Astrocyte (in vitro differentiated cells and primary cell): ENCODE data around the gene RGS9. TPM values are rescaled to one million over a fixed set of nuclear protein-coding genes. Genes with fewer than 3 reads are reported as not detected.

Source experiments
- DNase-seq: peaks from one replicate; pipeline ENCODE4 v3.0.0-alpha.2; 2010; ENCODE audit warnings: low read depth
- FAIRE-seq: peaks from 2 replicates; lab custom pipeline; 2011; peaks lifted over from hg19 to GRCh38; lab: Jason Lieb, UNC
- H2AFZ ChIP-seq: 2 replicates; pipeline ENCODE4 v1.6.0; 2012; ENCODE audit warnings: low read depth, low read length, inconsistent platforms
- H3K27ac ChIP-seq: 2 replicates; pipeline ENCODE4 v1.5.1; 2011; ENCODE audit warnings: low read depth, low read length, inconsistent platforms
- H3K27me3 ChIP-seq: 2 replicates; pipeline ENCODE4 v1.6.0; 2011; ENCODE audit warnings: low read length, inconsistent platforms; ENCODE audit not compliant: insufficient read depth
- H3K36me3 ChIP-seq: 2 replicates; pipeline ENCODE4 v1.5.1; 2011; ENCODE audit warnings: low read length, inconsistent platforms; ENCODE audit not compliant: insufficient read depth
- H3K4me1 ChIP-seq: 2 replicates; pipeline ENCODE4 v1.5.1; 2011; ENCODE audit warnings: low read length, inconsistent platforms; ENCODE audit not compliant: insufficient read depth
- H3K4me2 ChIP-seq: 2 replicates; pipeline ENCODE4 v1.6.0; 2012; ENCODE audit warnings: low read length, inconsistent platforms
- H3K4me3 ChIP-seq: 2 replicates; pipeline ENCODE4 v1.5.1; 2011; ENCODE audit warnings: low read depth, mild to moderate bottlenecking, low read length, inconsistent platforms; ENCODE audit not compliant: insufficient read depth
- H3K79me2 ChIP-seq: 2 replicates; pipeline ENCODE4 v1.6.0; 2012; ENCODE audit warnings: mild to moderate bottlenecking, low read length, inconsistent platforms; ENCODE audit not compliant: insufficient read depth
- H3K9ac ChIP-seq: 2 replicates; pipeline ENCODE4 v1.6.0; 2012; ENCODE audit warnings: mild to moderate bottlenecking, low read length, inconsistent platforms
- H3K9me3 ChIP-seq: 2 replicates; pipeline ENCODE4 v1.5.1; 2012; ENCODE audit warnings: low read depth, mild to moderate bottlenecking, low read length, inconsistent platforms; ENCODE audit not compliant: insufficient read depth
- H4K20me1 ChIP-seq: 2 replicates; pipeline ENCODE4 v1.6.0; 2012; ENCODE audit warnings: low read length, inconsistent platforms; ENCODE audit not compliant: insufficient read depth
- H3K27ac Mint-ChIP-seq: one replicate; pipeline ENCODE4 v1.8.0; 2021; ENCODE audit warnings: mild to moderate bottlenecking, mixed read lengths; ENCODE audit not compliant: unreplicated experiment
- H3K27me3 Mint-ChIP-seq: one replicate; pipeline ENCODE4 v1.8.0; 2021; ENCODE audit warnings: low read depth, mixed read lengths; ENCODE audit not compliant: unreplicated experiment
- H3K36me3 Mint-ChIP-seq: one replicate; pipeline ENCODE4 v1.8.0; 2021; ENCODE audit warnings: low read depth, mixed read lengths; ENCODE audit not compliant: unreplicated experiment
- H3K4me1 Mint-ChIP-seq: one replicate; pipeline ENCODE4 v1.8.0; 2021; ENCODE audit warnings: low read depth, mixed read lengths; ENCODE audit not compliant: unreplicated experiment
- H3K4me3 Mint-ChIP-seq: one replicate; pipeline ENCODE4 v1.8.0; 2021; ENCODE audit warnings: mild to moderate bottlenecking, moderate library complexity, mixed read lengths; ENCODE audit not compliant: unreplicated experiment
- H3K9me3 Mint-ChIP-seq: one replicate; pipeline ENCODE4 v1.8.0; 2021; ENCODE audit warnings: mild to moderate bottlenecking, mixed read lengths; ENCODE audit not compliant: unreplicated experiment
- EZH2 ChIP-seq: IDR thresholded peaks from 2 replicates; pipeline ENCODE4 v1.6.1; 2012; ENCODE audit warnings: mild to moderate bottlenecking, low read length, inconsistent platforms; ENCODE audit not compliant: insufficient read depth
- total RNA-seq: library from RNA; stranded (reverse); gene quantifications from 2 replicates; pipeline ENCODE4 v1.2.1, GENCODE V29; 2021
- TF ChIP-seq, protein P1 (sequence below): IDR thresholded peaks from 2 replicates; pipeline ENCODE4 v1.5.1; 2011; ENCODE audit warnings: low read depth, mild to moderate bottlenecking, inconsistent platforms, low read length, moderate library complexity; ENCODE audit not compliant: insufficient read depth

Gene RGS9
- total RNA-seq, 1 donor from 2014 or later: 9.4 TPM

DNA sequence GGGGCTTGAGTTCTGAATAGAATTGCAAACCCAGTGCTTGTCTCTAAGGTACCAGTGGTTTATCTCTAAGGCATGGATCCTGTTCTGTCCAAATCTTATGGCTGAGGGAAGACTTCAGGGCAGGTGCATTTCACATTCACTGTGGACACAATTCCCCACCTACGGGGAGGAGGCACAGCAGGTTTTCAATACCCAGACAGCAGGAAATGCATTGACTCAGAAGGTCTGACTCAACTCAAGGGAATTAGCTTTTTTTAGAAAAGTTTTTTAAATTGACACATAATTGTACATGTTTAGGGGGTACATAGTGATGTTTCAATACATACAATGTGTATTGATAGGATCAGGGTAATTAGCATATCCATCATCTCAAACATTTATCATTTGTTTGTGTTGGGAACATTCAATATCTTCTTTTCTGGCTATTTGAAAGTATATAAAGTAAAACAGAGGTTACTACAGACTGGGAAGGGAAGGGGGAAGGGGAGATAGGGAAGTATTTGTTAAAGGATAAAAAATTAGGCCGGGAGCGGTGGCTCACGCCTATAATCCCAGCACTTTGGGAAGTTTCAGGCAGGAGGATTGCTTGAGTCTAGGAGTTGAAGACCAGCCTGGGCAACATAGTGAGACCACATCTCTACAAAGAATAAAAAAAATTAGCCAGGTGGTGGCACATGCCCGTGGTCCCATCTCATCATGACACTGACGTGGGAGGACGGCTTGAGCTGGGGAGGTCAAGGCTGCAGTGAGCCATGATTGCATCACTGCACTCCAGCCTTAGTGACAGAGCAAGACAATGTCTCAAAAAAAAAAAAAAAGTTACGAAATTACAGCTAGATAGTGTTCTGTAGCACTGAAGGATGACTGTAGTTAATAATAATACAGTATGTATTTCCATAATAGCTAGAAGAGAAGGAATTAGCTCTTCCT lies 54.9 kb downstream of the RGS9 start:
- H3K27ac ChIP-seq: peak overlapping the region; percentile 81
- H3K27me3 Mint-ChIP-seq: no peaks in the 10 kb centered on the region
- no peaks in the 10 kb centered on the region for H3K79me2 ChIP-seq
- H3K4me1 ChIP-seq: peaks cover 23% of the 10 kb centered on the region
- H3K36me3 Mint-ChIP-seq: peaks cover 4% of the 10 kb centered on the region
- no peak for FAIRE-seq
- peak overlapping the region; percentile 58 for H3K9ac ChIP-seq
- no peak overlapping the region for H3K4me3 ChIP-seq
- no peak for TF ChIP-seq EZH2
- TF ChIP-seq, protein P1, sequence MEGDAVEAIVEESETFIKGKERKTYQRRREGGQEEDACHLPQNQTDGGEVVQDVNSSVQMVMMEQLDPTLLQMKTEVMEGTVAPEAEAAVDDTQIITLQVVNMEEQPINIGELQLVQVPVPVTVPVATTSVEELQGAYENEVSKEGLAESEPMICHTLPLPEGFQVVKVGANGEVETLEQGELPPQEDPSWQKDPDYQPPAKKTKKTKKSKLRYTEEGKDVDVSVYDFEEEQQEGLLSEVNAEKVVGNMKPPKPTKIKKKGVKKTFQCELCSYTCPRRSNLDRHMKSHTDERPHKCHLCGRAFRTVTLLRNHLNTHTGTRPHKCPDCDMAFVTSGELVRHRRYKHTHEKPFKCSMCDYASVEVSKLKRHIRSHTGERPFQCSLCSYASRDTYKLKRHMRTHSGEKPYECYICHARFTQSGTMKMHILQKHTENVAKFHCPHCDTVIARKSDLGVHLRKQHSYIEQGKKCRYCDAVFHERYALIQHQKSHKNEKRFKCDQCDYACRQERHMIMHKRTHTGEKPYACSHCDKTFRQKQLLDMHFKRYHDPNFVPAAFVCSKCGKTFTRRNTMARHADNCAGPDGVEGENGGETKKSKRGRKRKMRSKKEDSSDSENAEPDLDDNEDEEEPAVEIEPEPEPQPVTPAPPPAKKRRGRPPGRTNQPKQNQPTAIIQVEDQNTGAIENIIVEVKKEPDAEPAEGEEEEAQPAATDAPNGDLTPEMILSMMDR: no peak
- peak overlapping the region; percentile 99 for H3K27ac Mint-ChIP-seq
- H2AFZ ChIP-seq: no peak overlapping the region
- H4K20me1 ChIP-seq: no peaks in the 10 kb centered on the region
- no peaks in the 10 kb centered on the region for H3K36me3 ChIP-seq
- H3K9me3 Mint-ChIP-seq: peaks cover 2% of the 10 kb centered on the region
- peak; percentile 72 for DNase-seq
- H3K4me1 Mint-ChIP-seq: peaks cover 45% of the 10 kb centered on the region
- H3K27me3 ChIP-seq: no peaks in the 10 kb centered on the region
- H3K4me2 ChIP-seq: peak overlapping the region; percentile 75
- no peaks in the 10 kb centered on the region for H3K9me3 ChIP-seq
- H3K4me3 Mint-ChIP-seq: no peak overlapping the region

DNA sequence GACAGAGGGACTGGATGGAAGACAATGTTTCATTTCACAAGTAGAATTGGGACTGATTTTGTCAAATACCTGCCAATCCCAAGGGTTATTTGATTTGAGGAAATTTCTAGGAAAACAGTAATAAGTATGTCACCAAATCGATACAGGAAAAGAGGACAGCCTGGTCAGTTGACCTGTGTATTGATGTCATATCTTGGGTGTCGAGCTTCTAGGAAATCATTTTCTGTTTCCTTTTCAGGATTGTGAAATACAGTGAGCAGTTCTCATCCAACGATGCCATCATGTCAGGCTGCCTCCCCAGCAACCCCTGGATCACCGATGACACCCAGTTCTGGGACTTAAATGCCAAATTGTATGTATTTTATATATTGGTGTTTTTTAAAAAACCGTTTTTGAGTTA lies 56.1 kb downstream of the RGS9 start:
- Histone ChIP-seq H3K4me1 (peaks cover 23% of the 10 kb centered on the region), H3K27me3 (no peaks in the 10 kb centered on the region), H3K9me3 (no peaks in the 10 kb centered on the region), H4K20me1 (no peaks in the 10 kb centered on the region), H3K79me2 (no peaks in the 10 kb centered on the region), H3K9ac (no peak overlapping the region), H3K4me2 (no peak overlapping the region), H3K36me3 (no peaks in the 10 kb centered on the region), H2AFZ (no peak overlapping the region), H3K4me3 (no peak overlapping the region), H3K27ac (no peak overlapping the region)
- TF ChIP-seq, protein P1: no peak
- no peak for TF ChIP-seq EZH2
- DNase-seq (no peak), FAIRE-seq (no peak)
- H3K4me1 Mint-ChIP-seq: peaks cover 45% of the 10 kb centered on the region
- no peaks in the 10 kb centered on the region for H3K27me3 Mint-ChIP-seq
- no peaks in the 10 kb centered on the region for H3K36me3 Mint-ChIP-seq
- H3K9me3 Mint-ChIP-seq: no peaks in the 10 kb centered on the region
- no peak overlapping the region for H3K4me3 Mint-ChIP-seq
- H3K27ac Mint-ChIP-seq: peak overlapping the region; percentile 99
